ENCODE results near the gene WWOX.

- TF ChIP-seq, protein P1, sequence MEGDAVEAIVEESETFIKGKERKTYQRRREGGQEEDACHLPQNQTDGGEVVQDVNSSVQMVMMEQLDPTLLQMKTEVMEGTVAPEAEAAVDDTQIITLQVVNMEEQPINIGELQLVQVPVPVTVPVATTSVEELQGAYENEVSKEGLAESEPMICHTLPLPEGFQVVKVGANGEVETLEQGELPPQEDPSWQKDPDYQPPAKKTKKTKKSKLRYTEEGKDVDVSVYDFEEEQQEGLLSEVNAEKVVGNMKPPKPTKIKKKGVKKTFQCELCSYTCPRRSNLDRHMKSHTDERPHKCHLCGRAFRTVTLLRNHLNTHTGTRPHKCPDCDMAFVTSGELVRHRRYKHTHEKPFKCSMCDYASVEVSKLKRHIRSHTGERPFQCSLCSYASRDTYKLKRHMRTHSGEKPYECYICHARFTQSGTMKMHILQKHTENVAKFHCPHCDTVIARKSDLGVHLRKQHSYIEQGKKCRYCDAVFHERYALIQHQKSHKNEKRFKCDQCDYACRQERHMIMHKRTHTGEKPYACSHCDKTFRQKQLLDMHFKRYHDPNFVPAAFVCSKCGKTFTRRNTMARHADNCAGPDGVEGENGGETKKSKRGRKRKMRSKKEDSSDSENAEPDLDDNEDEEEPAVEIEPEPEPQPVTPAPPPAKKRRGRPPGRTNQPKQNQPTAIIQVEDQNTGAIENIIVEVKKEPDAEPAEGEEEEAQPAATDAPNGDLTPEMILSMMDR (IDR thresholded peaks at IDR 0.05 in 8 of 11, conservative IDR thresholded peaks at IDR 0.05 in 3 of 11): no peak
- TF ChIP-seq POLR2A (IDR thresholded peaks at IDR 0.05) (no peak), POLR2AphosphoS5 (IDR thresholded peaks at IDR 0.05) (no peak)
Measured at GRCh38 chr16:78611318-78611717, 511.9 kb downstream of the WWOX start.
